ENCODE data around the gene KHK. TPM values are rescaled to one million over a fixed set of nuclear protein-coding genes. Genes with fewer than 3 reads are reported as not detected.

The KHK gene
- total and polyA plus RNA-seq, 9 of the 15 experiments (the other 6 are each of a cell fraction or from before 2014, with no cell fraction given): 1.5 to 10.7 (median 5.2) TPM

GRCh38 chr2:27086090-27086723, 365 bp upstream of the KHK start (continued):
- peak; percentile 94 for TF ChIP-seq CCNT2 (IDR thresholded peaks at IDR 0.05; ENCODE audit: borderline replicate concordance, extremely low read depth, insufficient read length, low read depth, low read length)
- TF ChIP-seq TEAD1 (CRISPR knock-in tag; IDR thresholded peaks at IDR 0.05): peak in 1 of 2 experiments; percentile 51; a peak in 1 of 4 replicates
- no peak for TF ChIP-seq SPI1 (IDR thresholded peaks at IDR 0.05; ENCODE audit: borderline replicate concordance, low read depth, low read length)
- no peak for TF ChIP-seq NFYB (IDR thresholded peaks at IDR 0.05; ENCODE audit: extremely low read depth, insufficient read length)
- TF ChIP-seq ZNF592 (IDR thresholded peaks at IDR 0.05): peak; percentile 16; the same call in 1 of the 2 replicates
- TF ChIP-seq ZNF146 (CRISPR knock-in tag; IDR thresholded peaks at IDR 0.05; ENCODE audit: unreplicated experiment): no peak
- no peak for TF ChIP-seq ZNF347 (CRISPR knock-in tag; IDR thresholded peaks at IDR 0.05; ENCODE audit: low read depth)
- no peak for TF ChIP-seq ZNF668 (CRISPR knock-in tag; IDR thresholded peaks at IDR 0.05)
- TF ChIP-seq HMBOX1 (IDR thresholded peaks at IDR 0.05): no peak
- peak; percentile 56 for TF ChIP-seq C11orf30 (IDR thresholded peaks at IDR 0.05; ENCODE audit: low read depth)
- TF ChIP-seq RB1 (IDR thresholded peaks at IDR 0.05; ENCODE audit: low read depth): peak; percentile 100
- TF ChIP-seq TEAD2 (tag; IDR thresholded peaks at IDR 0.05): no peak
- TF ChIP-seq LCOR (CRISPR knock-in tag; IDR thresholded peaks at IDR 0.05): no peak
- peak; percentile 67 for TF ChIP-seq ZFX (CRISPR knock-in tag; IDR thresholded peaks at IDR 0.05)
- TF ChIP-seq ZNF121 (CRISPR knock-in tag; conservative IDR thresholded peaks at IDR 0.05): no peak
- no peak for TF ChIP-seq TARDBP (IDR thresholded peaks at IDR 0.05)
- TF ChIP-seq SAFB2 (IDR thresholded peaks at IDR 0.05; ENCODE audit: borderline replicate concordance, low read depth, low read length, severe bottlenecking): no peak
- no peak for TF ChIP-seq ZBTB49 (CRISPR knock-in tag; IDR thresholded peaks at IDR 0.05; ENCODE audit: borderline replicate concordance)
- TF ChIP-seq TFE3 (CRISPR knock-in tag; IDR thresholded peaks at IDR 0.05): no peak
